ENCODE measurements around the gene TMEM201.

DNA sequence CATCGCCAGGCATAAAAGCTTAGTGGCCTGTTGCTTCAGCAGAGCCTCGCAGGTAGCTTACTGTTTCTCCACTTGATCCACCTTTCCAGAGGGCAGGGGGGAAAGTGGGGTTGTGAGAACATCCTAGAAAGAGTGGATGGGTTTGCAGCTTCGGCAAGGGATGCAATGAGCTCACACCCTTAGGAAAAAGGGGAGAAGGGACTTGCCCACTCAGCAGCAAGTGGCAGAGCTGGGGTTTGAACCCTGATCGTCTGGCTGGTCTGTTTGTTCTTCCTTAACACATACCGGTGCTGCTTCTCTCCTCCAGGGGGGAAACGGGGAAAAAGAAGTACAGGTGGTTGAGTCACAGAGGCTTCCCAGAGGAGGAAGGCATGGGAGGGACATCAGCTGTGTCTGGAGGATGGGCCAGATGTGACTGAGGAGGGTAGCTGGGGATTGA, 1.0 kb downstream of the TMEM201 start:
- TF ChIP-seq POLR2AphosphoS5 (IDR thresholded peaks at IDR 0.05; ENCODE audit: insufficient read depth in 1 of 2, low read depth in 1 of 2): no peak
- no peak for TF ChIP-seq CTCF (IDR thresholded peaks at IDR 0.05)
